Inflammatory macrophage treated with lipopolysaccharide for 1 hour (primary cell): ENCODE measurements around the gene GOLGA6L4.
"Not testable (repeated sequence)": the region's sequence is repeated elsewhere in the genome, so short reads cannot be mapped to it uniquely, and the experiment has no call there.

Source experiments
- DNase-seq, 2 donors: peaks; one replicate each; pipeline ENCODE4 v3.0.0-alpha.2; 2020 to 2022

GOLGA6L4 gene

GRCh38 chr15:84235573-84235972 is at the start of gene GOLGA6L4:
GOLGA6L4 (plus strand) TSS chr15:84235773; CDS start chr15:84235835, 62 bp downstream.
- DNase-seq: not testable (repeated sequence)

GRCh38 chr15:84192982-84193381 is 42.6 kb upstream of the GOLGA6L4 start:
- not testable (repeated sequence) for DNase-seq

DNA sequence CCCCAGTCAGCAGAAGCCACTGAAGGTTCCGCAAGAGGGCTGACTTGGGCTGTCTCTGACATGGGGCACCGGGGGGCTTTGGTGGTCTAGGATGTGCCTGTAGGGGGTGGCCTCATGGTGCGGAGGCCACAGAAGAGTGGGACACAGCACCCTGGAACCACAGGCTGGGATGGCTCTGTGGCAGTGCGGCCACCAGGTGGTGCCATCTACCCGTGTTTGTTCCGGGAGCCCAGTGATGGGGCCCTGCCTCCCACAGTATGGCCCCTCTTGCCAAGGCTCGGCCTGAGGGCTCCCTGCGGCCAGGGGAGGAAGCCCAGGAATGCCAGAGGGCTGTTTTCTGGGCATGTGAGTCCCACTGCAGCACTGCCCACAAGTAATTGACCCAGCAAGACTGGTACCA is 40.0 kb upstream of the GOLGA6L4 start:
- DNase-seq: not testable (repeated sequence)

GRCh38 chr15:84196530-84197188 is 38.9 kb upstream of the GOLGA6L4 start:
- DNase-seq: not testable (repeated sequence)

- not testable (repeated sequence) for DNase-seq
Observed at GRCh38 chr15:84199865-84200264, 35.7 kb upstream of the GOLGA6L4 start.

- DNase-seq: not testable (repeated sequence)
Observed at GRCh38 chr15:84246441-84246840, 10.9 kb downstream of the GOLGA6L4 start.
